ENCODE results near the gene TESMIN. TPM values are rescaled to one million over a fixed set of nuclear protein-coding genes. Genes with fewer than 3 reads are reported as not detected.

The TESMIN gene
- total RNA-seq, 2 experiments from 2014 or later: 8.2 to 9.5 TPM

GRCh38 chr11:68670208-68670992 is 80.9 kb downstream of the TESMIN start:
- H3K36me3 Mint-ChIP-seq (ENCODE audit: low read depth): no peaks in the 10 kb centered on the region
- H3K27me3 Mint-ChIP-seq (ENCODE audit: low read depth): peaks cover 4% of the 10 kb centered on the region
- DNase-seq: no peak
- no peaks in the 10 kb centered on the region for H3K4me1 Mint-ChIP-seq (ENCODE audit: low read depth)
- ChIA-PET CTCF (no interaction called here), POLR2A (no interaction called here)
- H3K4me3 Mint-ChIP-seq: no peak overlapping the region
- no peaks in the 10 kb centered on the region for H3K9me3 Mint-ChIP-seq (ENCODE audit: insufficient read depth)
- no peak overlapping the region for H3K27ac Mint-ChIP-seq
- no peak for ATAC-seq

- ATAC-seq (no peak), DNase-seq (no peak)
- H3K36me3 Mint-ChIP-seq (ENCODE audit: low read depth): no peaks in the 10 kb centered on the region
- CTCF ChIA-PET: no interaction called here
- H3K27ac Mint-ChIP-seq: no peak overlapping the region
- no peak overlapping the region for H3K4me3 Mint-ChIP-seq
- H3K4me1 Mint-ChIP-seq (ENCODE audit: low read depth): no peaks in the 10 kb centered on the region
- peaks cover 4% of the 10 kb centered on the region for H3K27me3 Mint-ChIP-seq (ENCODE audit: low read depth)
- POLR2A ChIA-PET: no interaction called here
- no peaks in the 10 kb centered on the region for H3K9me3 Mint-ChIP-seq (ENCODE audit: insufficient read depth)
Observed at GRCh38 chr11:68669301-68670090, 81.8 kb downstream of the TESMIN start.

GRCh38 chr11:68667511-68668500 is 83.5 kb downstream of the TESMIN start:
- H3K36me3 Mint-ChIP-seq (ENCODE audit: low read depth): no peaks in the 10 kb centered on the region
- no peak overlapping the region for H3K4me3 Mint-ChIP-seq
- ChIA-PET POLR2A (no interaction called here), CTCF (no interaction called here)
- ATAC-seq (no peak), DNase-seq (no peak)
- H3K9me3 Mint-ChIP-seq (ENCODE audit: insufficient read depth): no peaks in the 10 kb centered on the region
- H3K4me1 Mint-ChIP-seq (ENCODE audit: low read depth): no peaks in the 10 kb centered on the region
- no peak overlapping the region for H3K27ac Mint-ChIP-seq
- H3K27me3 Mint-ChIP-seq (ENCODE audit: low read depth): peaks cover 4% of the 10 kb centered on the region

GRCh38 chr11:68666849-68667248 is 84.5 kb downstream of the TESMIN start:
- Mint-ChIP-seq H3K27ac (no peak overlapping the region), H3K36me3 (ENCODE audit: low read depth) (no peaks in the 10 kb centered on the region), H3K4me1 (ENCODE audit: low read depth) (no peaks in the 10 kb centered on the region), H3K27me3 (ENCODE audit: low read depth) (peaks cover 2% of the 10 kb centered on the region), H3K4me3 (no peak overlapping the region), H3K9me3 (ENCODE audit: insufficient read depth) (no peaks in the 10 kb centered on the region)
- POLR2A ChIA-PET: no interaction called here
- DNase-seq (no peak), ATAC-seq (no peak)
- CTCF ChIA-PET: no interaction called here

- H3K4me1 Mint-ChIP-seq (ENCODE audit: low read depth): no peaks in the 10 kb centered on the region
- H3K27ac Mint-ChIP-seq: no peak overlapping the region
- ChIA-PET CTCF (no interaction called here), POLR2A (no interaction called here)
- H3K27me3 Mint-ChIP-seq (ENCODE audit: low read depth): no peaks in the 10 kb centered on the region
- DNase-seq (no peak), ATAC-seq (no peak)
- H3K36me3 Mint-ChIP-seq (ENCODE audit: low read depth): no peaks in the 10 kb centered on the region
- H3K9me3 Mint-ChIP-seq (ENCODE audit: insufficient read depth): no peaks in the 10 kb centered on the region
- H3K4me3 Mint-ChIP-seq: no peak overlapping the region
Observed at GRCh38 chr11:68665436-68665835, 85.9 kb downstream of the TESMIN start.

- ChIA-PET POLR2A (no interaction called here), CTCF (no interaction called here)
- H3K4me1 Mint-ChIP-seq (ENCODE audit: low read depth): no peaks in the 10 kb centered on the region
- H3K27ac Mint-ChIP-seq: no peak overlapping the region
- no peaks in the 10 kb centered on the region for H3K9me3 Mint-ChIP-seq (ENCODE audit: insufficient read depth)
- no peak for DNase-seq
- H3K4me3 Mint-ChIP-seq: no peak overlapping the region
- no peak for ATAC-seq
- H3K27me3 Mint-ChIP-seq (ENCODE audit: low read depth): no peaks in the 10 kb centered on the region
- H3K36me3 Mint-ChIP-seq (ENCODE audit: low read depth): no peaks in the 10 kb centered on the region
Observed at GRCh38 chr11:68664906-68665305, 86.4 kb downstream of the TESMIN start.

GRCh38 chr11:68664141-68664540 is 87.2 kb downstream of the TESMIN start:
- Mint-ChIP-seq H3K4me1 (ENCODE audit: low read depth) (no peaks in the 10 kb centered on the region), H3K27ac (no peak overlapping the region), H3K4me3 (no peak overlapping the region), H3K36me3 (ENCODE audit: low read depth) (no peaks in the 10 kb centered on the region), H3K27me3 (ENCODE audit: low read depth) (no peaks in the 10 kb centered on the region), H3K9me3 (ENCODE audit: insufficient read depth) (no peaks in the 10 kb centered on the region)
- no peak for DNase-seq
- ATAC-seq: no peak
- ChIA-PET CTCF (no interaction called here), POLR2A (no interaction called here)

- Mint-ChIP-seq H3K4me1 (ENCODE audit: low read depth) (no peaks in the 10 kb centered on the region), H3K27me3 (ENCODE audit: low read depth) (no peaks in the 10 kb centered on the region), H3K9me3 (ENCODE audit: insufficient read depth) (no peaks in the 10 kb centered on the region), H3K27ac (no peak overlapping the region), H3K4me3 (no peak overlapping the region), H3K36me3 (ENCODE audit: low read depth) (no peaks in the 10 kb centered on the region)
- CTCF ChIA-PET: no interaction called here
- ATAC-seq: no peak
- POLR2A ChIA-PET: no interaction called here
- no peak for DNase-seq
Observed at GRCh38 chr11:68663482-68664010, 87.8 kb downstream of the TESMIN start.

GRCh38 chr11:68661697-68662603 is 89.4 kb downstream of the TESMIN start:
- Mint-ChIP-seq H3K4me1 (ENCODE audit: low read depth) (no peaks in the 10 kb centered on the region), H3K27me3 (ENCODE audit: low read depth) (no peaks in the 10 kb centered on the region), H3K36me3 (ENCODE audit: low read depth) (no peaks in the 10 kb centered on the region), H3K9me3 (ENCODE audit: insufficient read depth) (no peaks in the 10 kb centered on the region), H3K4me3 (no peak overlapping the region), H3K27ac (no peak overlapping the region)
- DNase-seq (no peak), ATAC-seq (no peak)
- ChIA-PET POLR2A (no interaction called here), CTCF (no interaction called here)

- no peak overlapping the region for H3K4me3 Mint-ChIP-seq
- POLR2A ChIA-PET: no interaction called here
Observed at GRCh38 chr11:68661014-68661413, 90.3 kb downstream of the TESMIN start.

More at GRCh38 chr11:68661014-68661413, 90.3 kb downstream of the TESMIN start:
- Mint-ChIP-seq H3K4me1 (ENCODE audit: low read depth) (no peaks in the 10 kb centered on the region), H3K36me3 (ENCODE audit: low read depth) (no peaks in the 10 kb centered on the region), H3K27ac (no peak overlapping the region), H3K27me3 (ENCODE audit: low read depth) (no peaks in the 10 kb centered on the region), H3K9me3 (ENCODE audit: insufficient read depth) (no peaks in the 10 kb centered on the region)
- DNase-seq (no peak), ATAC-seq (no peak)
- CTCF ChIA-PET: no interaction called here
